ENCODE data around the gene P2RY11.

The P2RY11 gene

DNA sequence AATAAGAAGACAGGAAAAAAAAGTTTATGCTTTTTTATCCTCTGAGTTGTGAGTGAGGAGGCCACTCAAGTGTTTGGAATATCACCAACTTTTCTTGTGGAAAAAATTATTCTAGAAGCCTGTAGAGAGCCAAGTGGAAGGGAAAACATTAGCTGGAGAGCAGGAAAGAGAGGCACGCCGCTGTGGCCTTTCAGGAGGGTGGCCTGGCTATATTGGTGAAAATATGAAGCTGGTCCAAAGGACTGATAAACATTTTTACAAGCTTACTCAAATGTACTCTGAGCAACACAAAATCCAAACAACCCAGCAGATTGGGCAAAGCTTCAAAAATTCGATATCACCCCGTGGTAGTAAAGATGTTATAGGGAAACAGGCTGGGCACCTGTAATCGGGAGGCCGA, 10.6 kb downstream of the P2RY11 start:
- DNase-seq (ENCODE audit: low read depth, low spot score): no peak
- H3K27ac ChIP-seq: peak overlapping the region; percentile 67; the same call in 1 of the 2 replicates
- TF ChIP-seq POLR2AphosphoS5 (IDR thresholded peaks at IDR 0.05; ENCODE audit: borderline replicate concordance, low read depth, low read length): no peak
- no peak for TF ChIP-seq FOXP2 (optimal IDR thresholded peaks at IDR 0.05; ENCODE audit: control extremely low read depth, extremely low read length, insufficient read depth)
- TF ChIP-seq EZH2 (IDR thresholded peaks at IDR 0.05): no peak
- no peaks in the 10 kb centered on the region for H3K9me3 ChIP-seq (ENCODE audit: low read depth, low read length)
- H3K36me3 ChIP-seq (ENCODE audit: insufficient read depth, low read length): peaks cover 18% of the 10 kb centered on the region; the same call in 1 of the 2 replicates
- H3K4me3 ChIP-seq: no peak overlapping the region
- H3K9ac ChIP-seq (ENCODE audit: insufficient read length): no peak overlapping the region

DNA sequence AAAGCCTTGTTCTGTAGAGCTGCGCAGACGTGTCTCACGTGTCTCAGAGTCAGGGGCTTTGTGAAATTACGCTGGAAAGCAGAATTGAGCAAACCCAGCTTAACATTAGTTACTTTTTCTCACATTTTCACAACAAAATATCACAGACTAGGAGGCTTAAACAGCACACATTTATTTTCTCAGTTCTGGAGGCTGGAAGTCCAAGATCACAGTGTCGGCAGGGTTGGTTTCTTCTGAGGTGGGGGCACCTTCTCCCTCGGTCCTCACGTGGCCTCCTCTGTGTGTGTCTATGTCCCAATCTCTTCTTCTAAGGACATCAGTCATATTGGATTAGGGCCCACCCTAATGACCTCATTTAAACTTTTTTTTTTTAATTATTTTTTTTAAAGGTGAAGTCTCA, 12.9 kb downstream of the P2RY11 start:
- Histone ChIP-seq H3K27ac (no peak overlapping the region), H3K36me3 (ENCODE audit: insufficient read depth, low read length) (peaks cover 20% of the 10 kb centered on the region), H3K4me3 (no peak overlapping the region), H3K9me3 (ENCODE audit: low read depth, low read length) (no peaks in the 10 kb centered on the region), H3K9ac (ENCODE audit: insufficient read length) (no peak overlapping the region)
- DNase-seq (ENCODE audit: low read depth, low spot score): no peak
- TF ChIP-seq EZH2 (IDR thresholded peaks at IDR 0.05) (no peak), FOXP2 (optimal IDR thresholded peaks at IDR 0.05; ENCODE audit: control extremely low read depth, extremely low read length, insufficient read depth) (no peak), POLR2AphosphoS5 (IDR thresholded peaks at IDR 0.05; ENCODE audit: borderline replicate concordance, low read depth, low read length) (no peak)

DNA sequence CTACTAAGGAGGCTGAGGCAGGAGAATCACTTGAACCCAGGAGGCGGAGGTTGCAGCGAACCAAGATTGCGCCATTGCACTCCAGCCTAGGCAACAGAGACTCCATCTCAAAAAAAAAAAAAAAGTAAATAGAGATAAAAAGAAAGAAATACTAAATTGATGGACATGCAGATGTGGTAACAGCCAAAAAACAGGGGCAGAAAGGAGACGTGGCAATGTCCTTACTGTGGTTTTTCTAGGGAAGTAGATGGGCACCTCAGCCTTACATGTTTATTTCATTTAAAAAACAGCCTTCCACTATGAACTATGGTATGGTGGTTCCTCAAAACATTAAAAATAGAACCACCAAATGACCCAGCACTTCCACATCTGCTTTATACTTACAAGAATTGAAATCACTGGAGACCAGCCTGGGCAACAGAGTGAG, 14.7 kb downstream of the P2RY11 start:
- Histone ChIP-seq H3K9me3 (ENCODE audit: low read depth, low read length) (no peaks in the 10 kb centered on the region), H3K4me3 (no peak overlapping the region), H3K9ac (ENCODE audit: insufficient read length) (no peak overlapping the region), H3K27ac (no peak overlapping the region), H3K36me3 (ENCODE audit: insufficient read depth, low read length) (peaks cover 35% of the 10 kb centered on the region)
- TF ChIP-seq EZH2 (IDR thresholded peaks at IDR 0.05) (no peak), POLR2AphosphoS5 (IDR thresholded peaks at IDR 0.05; ENCODE audit: borderline replicate concordance, low read depth, low read length) (no peak), FOXP2 (optimal IDR thresholded peaks at IDR 0.05; ENCODE audit: control extremely low read depth, extremely low read length, insufficient read depth) (no peak)
- no peak for DNase-seq (ENCODE audit: low read depth, low spot score)

DNA sequence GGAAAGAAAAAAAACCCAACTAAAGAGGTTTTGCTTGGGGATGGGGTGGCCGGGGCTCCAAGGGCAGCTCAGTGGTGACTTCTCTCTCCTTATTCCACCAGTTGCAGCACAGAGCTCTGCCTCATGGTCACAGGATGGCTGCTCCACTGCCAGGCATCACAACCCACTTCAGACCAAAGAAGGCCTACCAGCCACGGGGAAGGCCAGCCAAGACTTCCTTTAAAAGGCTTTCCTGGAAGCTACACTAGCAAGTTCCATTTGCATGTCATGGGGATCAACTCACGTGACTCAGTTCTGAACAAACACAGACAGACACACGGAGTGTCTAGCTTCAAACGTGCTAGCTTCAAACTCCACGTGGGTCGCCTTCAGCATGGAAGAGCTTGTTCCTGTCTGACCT, 21.4 kb downstream of the P2RY11 start:
- H3K9me3 ChIP-seq (ENCODE audit: low read depth, low read length): no peaks in the 10 kb centered on the region
- H3K27ac ChIP-seq: no peak overlapping the region
- no peak overlapping the region for H3K9ac ChIP-seq (ENCODE audit: insufficient read length)
- no peak overlapping the region for H3K4me3 ChIP-seq
- DNase-seq (ENCODE audit: low read depth, low spot score): no peak
- TF ChIP-seq EZH2 (IDR thresholded peaks at IDR 0.05): no peak
- TF ChIP-seq POLR2AphosphoS5 (IDR thresholded peaks at IDR 0.05; ENCODE audit: borderline replicate concordance, low read depth, low read length): no peak
- H3K36me3 ChIP-seq (ENCODE audit: insufficient read depth, low read length): peaks cover 75% of the 10 kb centered on the region

DNA sequence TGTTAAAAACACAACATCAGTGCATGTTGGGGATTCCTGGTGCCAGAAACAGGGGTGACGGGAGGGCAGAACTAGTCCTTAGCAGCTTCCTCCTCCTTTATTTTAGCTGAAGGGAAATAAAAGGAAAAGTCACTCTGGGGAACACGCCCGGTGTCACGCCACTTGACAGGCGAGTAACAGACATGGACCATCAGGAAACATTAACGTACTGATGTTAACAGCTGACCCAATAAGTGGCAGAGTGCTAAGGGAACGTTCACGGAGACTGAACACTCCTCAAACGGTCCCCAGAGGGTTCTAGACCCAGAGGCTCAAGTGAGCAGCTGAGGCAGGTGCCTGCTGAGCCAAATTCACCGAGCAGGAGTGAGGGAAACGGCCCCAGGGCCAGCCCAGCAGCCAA, 22.1 kb downstream of the P2RY11 start:
- H3K9ac ChIP-seq (ENCODE audit: insufficient read length): no peak overlapping the region
- H3K36me3 ChIP-seq (ENCODE audit: insufficient read depth, low read length): peaks cover 77% of the 10 kb centered on the region
- DNase-seq (ENCODE audit: low read depth, low spot score): no peak
- no peak overlapping the region for H3K4me3 ChIP-seq
- 0 out of 2 replicates have a peak overlapping the region, but pooled peaks have one; percentile 13 for H3K27ac ChIP-seq
- TF ChIP-seq EZH2 (IDR thresholded peaks at IDR 0.05) (no peak), FOXP2 (optimal IDR thresholded peaks at IDR 0.05; ENCODE audit: control extremely low read depth, extremely low read length, insufficient read depth) (no peak), POLR2AphosphoS5 (IDR thresholded peaks at IDR 0.05; ENCODE audit: borderline replicate concordance, low read depth, low read length) (no peak)
- H3K9me3 ChIP-seq (ENCODE audit: low read depth, low read length): no peaks in the 10 kb centered on the region

DNA sequence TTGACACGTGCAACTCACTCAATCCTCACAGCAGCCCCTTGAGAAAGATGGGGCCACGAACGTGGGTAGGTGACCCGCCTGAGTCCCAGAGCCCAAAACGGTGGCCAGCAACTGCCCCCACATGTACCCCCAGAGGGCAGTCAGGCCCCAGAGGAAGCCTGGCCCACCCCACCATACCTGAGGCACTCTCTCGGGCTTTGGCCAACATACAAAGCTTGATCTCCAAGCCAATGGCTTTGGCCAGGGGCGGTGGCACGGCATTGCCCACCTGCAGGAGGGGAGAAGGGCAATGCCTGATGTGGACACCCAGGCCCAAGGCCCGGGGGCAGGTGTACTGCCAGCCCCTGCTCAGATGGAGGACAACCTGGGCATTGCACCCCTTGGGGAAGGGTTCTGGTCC, 22.5 kb downstream of the P2RY11 start:
- TF ChIP-seq FOXP2 (optimal IDR thresholded peaks at IDR 0.05; ENCODE audit: control extremely low read depth, extremely low read length, insufficient read depth): no peak
- TF ChIP-seq EZH2 (IDR thresholded peaks at IDR 0.05): no peak
- TF ChIP-seq POLR2AphosphoS5 (IDR thresholded peaks at IDR 0.05; ENCODE audit: borderline replicate concordance, low read depth, low read length): no peak
- no peak for DNase-seq (ENCODE audit: low read depth, low spot score)

DNA sequence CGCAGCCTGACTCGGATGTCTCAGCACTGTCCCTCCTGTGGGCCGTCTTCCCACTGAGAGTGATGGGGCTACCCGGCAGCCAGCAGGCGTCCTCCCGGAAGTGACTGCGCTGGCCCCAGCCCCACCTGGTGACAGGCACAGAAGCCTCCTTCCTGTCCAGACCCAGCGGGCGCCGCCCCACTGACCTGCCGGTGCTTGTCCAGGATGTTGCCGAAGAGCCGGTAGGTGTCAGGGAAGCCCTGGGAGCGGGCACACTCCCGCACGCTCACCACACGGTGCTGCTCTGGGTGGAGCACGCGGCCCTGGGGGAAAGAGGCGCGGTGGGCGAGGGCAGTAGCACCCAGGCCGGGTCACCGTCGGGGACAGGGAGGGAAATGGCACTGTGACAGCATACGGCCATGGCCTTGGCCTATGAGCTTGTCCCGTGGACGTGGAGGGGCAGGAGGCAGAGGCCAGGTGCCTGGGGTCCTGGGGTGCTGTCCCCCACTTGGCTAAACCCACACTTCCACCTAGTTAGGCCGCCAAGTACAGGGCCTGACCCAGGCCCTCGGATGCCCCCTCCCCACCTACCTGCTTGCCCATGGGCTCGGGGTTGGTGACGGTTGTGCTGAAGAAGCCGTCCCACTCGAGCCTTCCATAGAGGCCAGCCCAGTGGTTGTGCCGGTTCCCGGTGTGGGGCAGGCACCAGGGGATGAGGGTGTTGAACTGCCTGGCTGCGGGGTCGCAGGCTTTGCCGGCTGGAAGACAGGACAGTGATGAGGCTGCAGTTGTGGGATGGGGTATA, 24.2 kb downstream of the P2RY11 start:
- Histone ChIP-seq H3K36me3 (ENCODE audit: insufficient read depth, low read length) (peaks cover 88% of the 10 kb centered on the region), H3K9ac (ENCODE audit: insufficient read length) (no peak overlapping the region)

More for the DNA sequence above, 22.5 kb downstream of the P2RY11 start:
- Histone ChIP-seq H3K4me3 (no peak overlapping the region), H3K9me3 (ENCODE audit: low read depth, low read length) (no peaks in the 10 kb centered on the region), H3K9ac (ENCODE audit: insufficient read length) (no peak overlapping the region), H3K36me3 (ENCODE audit: insufficient read depth, low read length) (peaks cover 81% of the 10 kb centered on the region), H3K27ac (no peak overlapping the region)

DNA sequence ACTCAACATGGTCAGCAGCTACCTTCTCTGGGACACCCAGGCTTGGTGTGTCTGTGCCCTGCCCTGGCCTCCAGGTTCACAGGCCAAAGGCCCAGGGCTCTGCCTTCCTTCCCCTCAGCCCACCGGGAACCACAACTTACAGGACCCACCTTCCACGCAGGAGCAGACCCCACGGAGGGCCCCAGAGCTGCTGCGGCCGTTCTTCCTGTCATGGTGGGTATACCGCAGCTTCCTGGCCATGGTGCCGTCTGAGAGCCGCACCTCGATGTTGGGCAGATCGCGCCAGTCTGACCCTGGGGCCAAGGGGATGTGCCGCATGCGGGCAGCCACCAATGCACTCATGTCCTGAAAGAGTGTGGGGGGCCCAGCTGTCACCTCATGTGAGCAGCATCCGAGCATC, 25.4 kb downstream of the P2RY11 start:
- H3K27ac ChIP-seq: no peak overlapping the region
- H3K9ac ChIP-seq (ENCODE audit: insufficient read length): no peak overlapping the region
- no peaks in the 10 kb centered on the region for H3K9me3 ChIP-seq (ENCODE audit: low read depth, low read length)
- no peak for DNase-seq (ENCODE audit: low read depth, low spot score)
- no peak overlapping the region for H3K4me3 ChIP-seq
- TF ChIP-seq POLR2AphosphoS5 (IDR thresholded peaks at IDR 0.05; ENCODE audit: borderline replicate concordance, low read depth, low read length) (no peak), EZH2 (IDR thresholded peaks at IDR 0.05) (no peak), FOXP2 (optimal IDR thresholded peaks at IDR 0.05; ENCODE audit: control extremely low read depth, extremely low read length, insufficient read depth) (no peak)
- H3K36me3 ChIP-seq (ENCODE audit: insufficient read depth, low read length): peaks cover 88% of the 10 kb centered on the region

More for the DNA sequence above, 24.2 kb downstream of the P2RY11 start:
- H3K9me3 ChIP-seq (ENCODE audit: low read depth, low read length): no peaks in the 10 kb centered on the region
- H3K27ac ChIP-seq: no peak overlapping the region
- no peak overlapping the region for H3K4me3 ChIP-seq
- TF ChIP-seq EZH2 (IDR thresholded peaks at IDR 0.05) (no peak), POLR2AphosphoS5 (IDR thresholded peaks at IDR 0.05; ENCODE audit: borderline replicate concordance, low read depth, low read length) (no peak; the same call in 1 of the 2 replicates), FOXP2 (optimal IDR thresholded peaks at IDR 0.05; ENCODE audit: control extremely low read depth, extremely low read length, insufficient read depth) (no peak)
- no peak for DNase-seq (ENCODE audit: low read depth, low spot score)

Measured in SK-N-MC (cell line).